GM12872 (cell line): ENCODE results near the gene ZDHHC17.

Source experiments
- TF ChIP-seq, protein P1 (sequence below): IDR thresholded peaks from 3 replicates; pipeline ENCODE4 v1.5.1; 2011; ENCODE audit warnings: low read depth, mild to moderate bottlenecking, low read length, moderate library complexity; ENCODE audit not compliant: insufficient read depth

The ZDHHC17 gene

GRCh38 chr12:76890151-76891143, 126.5 kb downstream of the ZDHHC17 start:
- TF ChIP-seq, protein P1, sequence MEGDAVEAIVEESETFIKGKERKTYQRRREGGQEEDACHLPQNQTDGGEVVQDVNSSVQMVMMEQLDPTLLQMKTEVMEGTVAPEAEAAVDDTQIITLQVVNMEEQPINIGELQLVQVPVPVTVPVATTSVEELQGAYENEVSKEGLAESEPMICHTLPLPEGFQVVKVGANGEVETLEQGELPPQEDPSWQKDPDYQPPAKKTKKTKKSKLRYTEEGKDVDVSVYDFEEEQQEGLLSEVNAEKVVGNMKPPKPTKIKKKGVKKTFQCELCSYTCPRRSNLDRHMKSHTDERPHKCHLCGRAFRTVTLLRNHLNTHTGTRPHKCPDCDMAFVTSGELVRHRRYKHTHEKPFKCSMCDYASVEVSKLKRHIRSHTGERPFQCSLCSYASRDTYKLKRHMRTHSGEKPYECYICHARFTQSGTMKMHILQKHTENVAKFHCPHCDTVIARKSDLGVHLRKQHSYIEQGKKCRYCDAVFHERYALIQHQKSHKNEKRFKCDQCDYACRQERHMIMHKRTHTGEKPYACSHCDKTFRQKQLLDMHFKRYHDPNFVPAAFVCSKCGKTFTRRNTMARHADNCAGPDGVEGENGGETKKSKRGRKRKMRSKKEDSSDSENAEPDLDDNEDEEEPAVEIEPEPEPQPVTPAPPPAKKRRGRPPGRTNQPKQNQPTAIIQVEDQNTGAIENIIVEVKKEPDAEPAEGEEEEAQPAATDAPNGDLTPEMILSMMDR: no peak

GRCh38 chr12:76891609-76892008, 127.7 kb downstream of the ZDHHC17 start:
- TF ChIP-seq, protein P1: no peak

- TF ChIP-seq, protein P1: no peak
Measured at GRCh38 chr12:76895796-76896195, 131.9 kb downstream of the ZDHHC17 start.

DNA sequence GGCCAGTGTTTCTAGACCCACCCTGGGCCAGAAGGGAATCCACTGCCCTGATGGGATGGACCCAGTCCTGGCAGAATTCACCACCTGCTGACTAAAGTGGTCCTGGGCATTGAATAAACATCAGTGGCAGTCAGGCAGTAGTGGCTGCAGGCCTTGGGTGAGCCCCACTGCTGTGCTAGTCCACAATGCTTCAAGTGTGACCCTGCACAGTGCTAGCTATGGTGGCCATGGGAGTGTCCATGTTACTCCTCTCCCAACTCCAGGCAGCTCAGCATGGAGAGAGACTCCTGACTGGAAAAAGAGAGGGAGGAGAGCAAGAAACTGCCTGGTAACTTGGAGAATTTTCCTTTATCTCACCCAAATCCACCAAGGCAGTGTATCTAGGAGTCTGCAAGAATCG, 132.4 kb downstream of the ZDHHC17 start:
- TF ChIP-seq, protein P1: no peak

- TF ChIP-seq, protein P1: no peak
Measured at GRCh38 chr12:76898442-76898841, 134.5 kb downstream of the ZDHHC17 start.

DNA sequence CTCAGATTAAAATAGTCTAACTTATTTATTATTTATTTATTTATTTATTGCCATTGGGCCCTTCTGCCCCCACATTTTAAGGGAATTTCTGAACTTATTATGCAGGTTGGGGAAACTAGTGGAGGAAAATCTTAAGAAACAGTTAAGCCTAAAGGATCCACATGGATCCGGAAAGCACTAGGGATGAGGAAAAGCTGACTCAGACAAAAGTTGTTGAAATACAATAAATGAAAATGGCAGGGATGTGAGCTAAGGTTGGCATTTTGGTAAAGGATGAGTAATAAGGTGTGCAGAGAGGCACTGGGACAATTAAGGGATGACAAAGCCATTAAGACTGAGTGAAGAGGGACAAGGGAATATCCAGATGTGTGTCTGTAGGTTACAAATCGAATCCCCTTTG, 135.6 kb downstream of the ZDHHC17 start:
- TF ChIP-seq, protein P1: no peak

DNA sequence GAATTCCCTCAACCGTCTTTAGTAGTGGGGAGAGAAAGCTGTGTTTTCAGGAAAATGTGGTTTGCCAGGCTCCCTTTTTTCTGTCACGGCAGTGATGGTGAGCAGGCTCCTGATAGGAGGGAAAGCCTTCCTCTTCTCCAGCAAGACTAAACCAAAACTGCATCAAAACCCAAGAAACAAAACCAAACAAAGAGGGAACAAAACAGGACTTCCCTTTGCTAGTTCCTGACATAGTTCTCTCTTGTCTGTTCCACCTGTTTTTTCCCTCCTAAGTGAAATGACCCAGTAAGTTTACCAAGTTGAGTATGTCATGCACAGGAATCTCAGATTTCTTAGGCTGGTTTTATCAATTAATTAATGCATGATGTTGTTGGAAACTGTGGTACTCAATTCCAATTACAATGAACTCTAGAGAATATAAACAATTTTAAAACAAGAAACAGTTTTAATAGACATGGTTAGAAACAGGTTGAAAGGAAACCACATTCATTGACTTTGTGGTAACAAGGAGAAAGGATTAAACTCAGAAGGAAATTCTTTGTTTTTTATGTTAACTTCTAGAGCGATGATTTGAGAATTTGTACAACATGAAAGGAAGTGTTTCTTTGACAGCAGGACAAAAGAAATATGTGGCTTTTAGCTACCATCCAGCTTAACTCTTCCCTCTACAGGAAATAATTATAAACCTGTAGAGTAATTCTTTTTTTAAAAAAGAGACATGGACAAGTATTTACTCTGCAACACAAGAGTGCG, 137.9 kb downstream of the ZDHHC17 start:
- TF ChIP-seq, protein P1: no peak
